GM12801 (cell line): ENCODE results near the gene P2RX4.

ENCODE experiments used
- CTCF ChIP-seq: IDR thresholded peaks from one replicate; pipeline ENCODE4 v1.5.1; 2011; ENCODE audit warnings: control low read depth; ENCODE audit not compliant: insufficient read length; ENCODE audit errors: extremely low read depth

The P2RX4 gene

GRCh38 chr12:121264951-121265515, 55.1 kb downstream of the P2RX4 start:
- TF ChIP-seq CTCF: no peak

GRCh38 chr12:121267822-121268221, 57.9 kb downstream of the P2RX4 start:
- TF ChIP-seq CTCF: no peak

- no peak for TF ChIP-seq CTCF
These were observed 63.5 kb downstream of the P2RX4 start for GRCh38 chr12:121273364-121273896.

GRCh38 chr12:121274036-121274763, 64.3 kb downstream of the P2RX4 start:
- TF ChIP-seq CTCF: no peak

- TF ChIP-seq CTCF: no peak
These were observed 67.4 kb downstream of the P2RX4 start for GRCh38 chr12:121277374-121277759.

- no peak for TF ChIP-seq CTCF
These were observed 68.5 kb downstream of the P2RX4 start for GRCh38 chr12:121278169-121279070.

- TF ChIP-seq CTCF: no peak
These were observed 69.1 kb downstream of the P2RX4 start for GRCh38 chr12:121279071-121279375.
